ENCODE results near the gene HADH. TPM values are rescaled to one million over a fixed set of nuclear protein-coding genes. Genes with fewer than 3 reads are reported as not detected.
"Not testable (repeated sequence)": the region's sequence is repeated elsewhere in the genome, so short reads cannot be mapped to it uniquely, and the experiment has no call there.

The HADH gene
- total RNA-seq (25.7 TPM), polyA plus RNA-seq (41.2 TPM)
- long read RNA-seq, donor 1, transcript HADH-201 (8 exons, 1,912 nt): major isoform, 6 of 6 reads
- long read RNA-seq, donor 1, partial matches to known transcripts: 0 of 6 reads
- long read RNA-seq, donor 1, other reads (novel, unspliced or antisense): 0 of 6 reads
- long read RNA-seq, donor 2: 0 reads
- long read RNA-seq, donor 3, full-length matches to known transcripts: 75 of 499 reads
- long read RNA-seq, donor 3, partial matches to known transcripts: 328 of 499 reads
- long read RNA-seq, donor 3, other reads (novel, unspliced or antisense): 96 of 499 reads
- long read RNA-seq, donor 4, full-length matches to known transcripts: 30 of 418 reads
- long read RNA-seq, donor 4, partial matches to known transcripts: 347 of 418 reads
- long read RNA-seq, donor 4, other reads (novel, unspliced or antisense): 41 of 418 reads
- long read RNA-seq, donor 5, full-length matches to known transcripts: 56 of 486 reads
- long read RNA-seq, donor 5, partial matches to known transcripts: 325 of 486 reads
- long read RNA-seq, donor 5, other reads (novel, unspliced or antisense): 105 of 486 reads
- long read RNA-seq, donor 6, full-length matches to known transcripts: 41 of 492 reads
- long read RNA-seq, donor 6, partial matches to known transcripts: 295 of 492 reads
- long read RNA-seq, donor 6, other reads (novel, unspliced or antisense): 156 of 492 reads
- long read RNA-seq, donor 7, full-length matches to known transcripts: 35 of 600 reads
- long read RNA-seq, donor 7, partial matches to known transcripts: 402 of 600 reads
- long read RNA-seq, donor 7, other reads (novel, unspliced or antisense): 163 of 600 reads
- long read RNA-seq, donor 8, transcript HADH-201 (8 exons, 1,912 nt): major isoform, 19 of 169 reads
- long read RNA-seq, donor 8, partial matches to known transcripts: 126 of 169 reads
- long read RNA-seq, donor 8, other reads (novel, unspliced or antisense): 24 of 169 reads
- long read RNA-seq, donor 9, full-length matches to known transcripts: 47 of 357 reads
- long read RNA-seq, donor 9, partial matches to known transcripts: 207 of 357 reads
- long read RNA-seq, donor 9, other reads (novel, unspliced or antisense): 103 of 357 reads
- long read RNA-seq, donor 10, transcript HADH-201 (8 exons, 1,912 nt): major isoform, 32 of 397 reads
- long read RNA-seq, donor 10, partial matches to known transcripts: 258 of 397 reads
- long read RNA-seq, donor 10, other reads (novel, unspliced or antisense): 105 of 397 reads

- H3K27me3 ChIP-seq (ENCODE audit: control insufficient read depth in 2 of 2, insufficient read depth in 1 of 2, low read length in 1 of 2): no peaks in the 10 kb centered on the region
- H3K4me3 ChIP-seq (ENCODE audit: low read length in 2 of 2): peak within 1 kb of the TSS; percentile 76 to 90
- under 1% methylated on average over 78 of the region's 78 CpGs for WGBS
- DNase-seq (ENCODE audit: low read depth in 6 of 9, low spot score in 9 of 9): peak; percentile 80 to 98 (median 94)
- H3K9me3 ChIP-seq (ENCODE audit: control insufficient read depth in 2 of 2, insufficient read depth in 1 of 2, low read length in 1 of 2): no peaks in the 10 kb centered on the region
- H3K27ac ChIP-seq (ENCODE audit: low read depth in 1 of 2, low read length in 1 of 2): peak within 1 kb of the TSS; percentile 90 to 94
- peaks cover 0 to under 1% of the 10 kb centered on the region in 2 donors for H3K36me3 ChIP-seq (ENCODE audit: control insufficient read depth in 2 of 2, insufficient read depth in 2 of 2, low read length in 1 of 2)
- H3K4me1 ChIP-seq (ENCODE audit: control insufficient read depth in 2 of 2, insufficient read depth in 2 of 2, low read length in 2 of 2): peaks cover 38 to 44% of the 10 kb centered on the region in 2 donors
Measured at GRCh38 chr4:107989537-107990386, at the start of gene HADH. Gene HADH, plus strand, starts transcription at chr4:107989889. Its CDS starts 44 bp downstream, at chr4:107989933.

DNA sequence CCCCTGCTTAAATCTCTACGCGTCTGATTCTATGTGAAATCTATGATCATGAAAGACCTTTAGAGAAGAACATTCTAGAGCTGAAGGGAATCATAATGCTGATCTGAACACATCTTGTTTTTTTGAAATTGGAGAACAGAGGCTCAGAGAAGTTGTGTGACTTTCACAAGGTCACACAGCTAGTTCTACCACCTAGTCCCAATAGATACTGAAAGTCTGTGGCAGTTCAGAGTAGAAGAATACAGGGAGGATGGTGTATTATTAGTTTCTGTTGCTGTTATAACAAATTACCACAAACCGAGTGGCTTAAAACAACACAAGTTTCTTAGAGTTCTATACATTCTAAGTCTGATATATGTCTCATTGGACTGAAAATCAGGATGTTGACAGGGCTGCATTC, 43.9 kb upstream of the HADH start:
- WGBS: 99% methylated on average over 3 of the region's 3 CpGs
- Histone ChIP-seq H3K27me3 (ENCODE audit: control insufficient read depth in 2 of 2, insufficient read depth in 1 of 2, low read length in 1 of 2) (no peaks in the 10 kb centered on the region), H3K36me3 (ENCODE audit: control insufficient read depth in 2 of 2, insufficient read depth in 2 of 2, low read length in 1 of 2) (peaks cover 36 to 84% of the 10 kb centered on the region in 2 donors), H3K4me1 (ENCODE audit: control insufficient read depth in 2 of 2, insufficient read depth in 2 of 2, low read length in 2 of 2) (no peaks in the 10 kb centered on the region), H3K27ac (ENCODE audit: low read depth in 1 of 2, low read length in 1 of 2) (no peak overlapping the region), H3K4me3 (ENCODE audit: low read length in 2 of 2) (no peak overlapping the region), H3K9me3 (ENCODE audit: control insufficient read depth in 2 of 2, insufficient read depth in 1 of 2, low read length in 1 of 2) (no peaks in the 10 kb centered on the region)
- DNase-seq (ENCODE audit: low read depth in 6 of 9, low spot score in 9 of 9): no peak

GRCh38 chr4:107950746-107951540, 38.7 kb upstream of the HADH start:
- no peak for DNase-seq (ENCODE audit: low read depth in 6 of 9, low spot score in 9 of 9)
- Histone ChIP-seq H3K9me3 (ENCODE audit: control insufficient read depth in 2 of 2, insufficient read depth in 1 of 2, low read length in 1 of 2) (peaks cover 0 to 2% of the 10 kb centered on the region in 2 donors), H3K27ac (ENCODE audit: low read depth in 1 of 2, low read length in 1 of 2) (no peak overlapping the region), H3K4me1 (ENCODE audit: control insufficient read depth in 2 of 2, insufficient read depth in 2 of 2, low read length in 2 of 2) (no peaks in the 10 kb centered on the region), H3K4me3 (ENCODE audit: low read length in 2 of 2) (no peak overlapping the region), H3K27me3 (ENCODE audit: control insufficient read depth in 2 of 2, insufficient read depth in 1 of 2, low read length in 1 of 2) (no peaks in the 10 kb centered on the region), H3K36me3 (ENCODE audit: control insufficient read depth in 2 of 2, insufficient read depth in 2 of 2, low read length in 1 of 2) (peaks cover 44 to 76% of the 10 kb centered on the region in 2 donors)
- 100% methylated on average over 2 of the region's 2 CpGs for WGBS

DNA sequence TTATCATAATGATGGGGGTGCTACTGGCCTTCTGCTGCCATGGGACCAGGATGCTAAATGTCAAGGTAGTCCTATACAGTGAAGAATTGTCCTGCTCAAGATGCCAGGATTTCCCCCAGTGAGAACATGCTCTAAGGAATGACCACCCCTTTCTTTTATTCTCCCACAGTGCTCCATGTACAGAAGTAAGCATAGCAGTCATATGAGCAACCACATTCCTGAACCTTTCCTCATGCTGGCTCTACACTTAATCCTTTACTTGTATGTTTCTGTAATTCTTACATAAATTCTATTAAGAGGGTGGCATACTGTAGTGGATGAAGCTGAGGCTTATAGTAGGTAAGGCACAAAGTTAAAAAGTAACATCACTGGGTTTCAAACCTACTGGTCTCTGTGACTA, 38.1 kb upstream of the HADH start:
- Histone ChIP-seq H3K4me3 (ENCODE audit: low read length in 2 of 2) (no peak overlapping the region), H3K36me3 (ENCODE audit: control insufficient read depth in 2 of 2, insufficient read depth in 2 of 2, low read length in 1 of 2) (peaks cover 40 to 70% of the 10 kb centered on the region in 2 donors), H3K9me3 (ENCODE audit: control insufficient read depth in 2 of 2, insufficient read depth in 1 of 2, low read length in 1 of 2) (peaks cover 0 to 3% of the 10 kb centered on the region in 2 donors), H3K27me3 (ENCODE audit: control insufficient read depth in 2 of 2, insufficient read depth in 1 of 2, low read length in 1 of 2) (no peaks in the 10 kb centered on the region), H3K27ac (ENCODE audit: low read depth in 1 of 2, low read length in 1 of 2) (no peak overlapping the region), H3K4me1 (ENCODE audit: control insufficient read depth in 2 of 2, insufficient read depth in 2 of 2, low read length in 2 of 2) (no peaks in the 10 kb centered on the region)
- DNase-seq (ENCODE audit: low read depth in 6 of 9, low spot score in 9 of 9): no peak

GRCh38 chr4:107956011-107956410, 33.7 kb upstream of the HADH start:
- H3K27me3 ChIP-seq (ENCODE audit: control insufficient read depth in 2 of 2, insufficient read depth in 1 of 2, low read length in 1 of 2): no peaks in the 10 kb centered on the region
- no peaks in the 10 kb centered on the region for H3K4me1 ChIP-seq (ENCODE audit: control insufficient read depth in 2 of 2, insufficient read depth in 2 of 2, low read length in 2 of 2)
- H3K27ac ChIP-seq (ENCODE audit: low read depth in 1 of 2, low read length in 1 of 2): no peak overlapping the region
- peaks cover 0 to 11% of the 10 kb centered on the region in 2 donors for H3K9me3 ChIP-seq (ENCODE audit: control insufficient read depth in 2 of 2, insufficient read depth in 1 of 2, low read length in 1 of 2)
- H3K36me3 ChIP-seq (ENCODE audit: control insufficient read depth in 2 of 2, insufficient read depth in 2 of 2, low read length in 1 of 2): peaks cover 19 to 27% of the 10 kb centered on the region in 2 donors
- 99% methylated on average over 1 of the region's 1 CpG for WGBS
- no peak overlapping the region for H3K4me3 ChIP-seq (ENCODE audit: low read length in 2 of 2)
- no peak for DNase-seq (ENCODE audit: low read depth in 6 of 9, low spot score in 9 of 9)

GRCh38 chr4:107966903-107967302, 22.8 kb upstream of the HADH start:
- no peak for DNase-seq (ENCODE audit: low read depth in 6 of 9, low spot score in 9 of 9)
- Histone ChIP-seq H3K36me3 (ENCODE audit: control insufficient read depth in 2 of 2, insufficient read depth in 2 of 2, low read length in 1 of 2) (no peaks in the 10 kb centered on the region), H3K9me3 (ENCODE audit: control insufficient read depth in 2 of 2, insufficient read depth in 1 of 2, low read length in 1 of 2) (no peaks in the 10 kb centered on the region), H3K4me3 (ENCODE audit: low read length in 2 of 2) (no peak overlapping the region), H3K27me3 (ENCODE audit: control insufficient read depth in 2 of 2, insufficient read depth in 1 of 2, low read length in 1 of 2) (no peaks in the 10 kb centered on the region), H3K4me1 (ENCODE audit: control insufficient read depth in 2 of 2, insufficient read depth in 2 of 2, low read length in 2 of 2) (no peaks in the 10 kb centered on the region), H3K27ac (ENCODE audit: low read depth in 1 of 2, low read length in 1 of 2) (no peak overlapping the region)
- 94% methylated on average over 4 of the region's 4 CpGs for WGBS

DNA sequence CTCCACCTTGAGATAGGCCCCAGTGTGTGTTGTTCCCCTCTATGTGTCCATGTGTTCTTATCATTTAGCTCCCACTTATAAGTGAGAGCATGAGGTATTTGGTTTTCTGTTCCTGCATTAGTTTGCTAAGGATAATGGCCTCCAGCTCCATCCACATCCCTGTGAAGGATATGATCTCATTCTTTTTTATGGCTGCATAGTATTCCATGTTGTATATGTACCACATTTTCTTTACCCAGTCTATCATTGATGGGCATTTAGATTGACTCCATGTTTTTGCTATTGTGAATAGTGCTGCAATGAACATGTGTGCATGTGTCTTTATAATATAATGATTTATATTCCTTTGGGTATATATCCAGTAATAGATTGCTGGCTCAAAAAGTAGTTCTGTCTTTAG, 22.2 kb upstream of the HADH start:
- H3K4me1 ChIP-seq (ENCODE audit: control insufficient read depth in 2 of 2, insufficient read depth in 2 of 2, low read length in 2 of 2); H3K27me3 ChIP-seq (ENCODE audit: control insufficient read depth in 2 of 2, insufficient read depth in 1 of 2, low read length in 1 of 2); H3K9me3 ChIP-seq (ENCODE audit: control insufficient read depth in 2 of 2, insufficient read depth in 1 of 2, low read length in 1 of 2); H3K4me3 ChIP-seq (ENCODE audit: low read length in 2 of 2); H3K36me3 ChIP-seq (ENCODE audit: control insufficient read depth in 2 of 2, insufficient read depth in 2 of 2, low read length in 1 of 2); H3K27ac ChIP-seq (ENCODE audit: low read depth in 1 of 2, low read length in 1 of 2); DNase-seq (ENCODE audit: low read depth in 6 of 9, low spot score in 9 of 9): not testable (repeated sequence)

DNA sequence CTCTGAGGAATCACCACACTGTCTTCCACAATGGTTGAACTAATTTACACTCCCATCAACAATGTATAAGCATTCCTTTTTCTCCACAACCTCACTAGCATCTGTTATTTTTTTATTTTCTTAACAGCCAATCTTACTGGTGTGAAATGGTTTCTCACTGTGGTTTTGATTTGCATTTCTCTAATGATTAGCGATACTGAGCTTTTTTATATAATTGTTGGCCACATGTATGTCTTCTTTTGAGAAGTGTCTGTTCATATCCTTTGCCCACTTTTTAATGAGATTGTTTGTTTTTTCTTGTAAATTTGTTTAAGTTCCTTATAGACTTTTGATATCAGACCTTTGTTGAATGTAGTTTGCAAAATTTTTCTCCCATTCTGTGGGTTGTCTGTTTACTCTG, 21.8 kb upstream of the HADH start:
- not testable (repeated sequence) for H3K4me1 ChIP-seq (ENCODE audit: control insufficient read depth in 2 of 2, insufficient read depth in 2 of 2, low read length in 2 of 2); H3K36me3 ChIP-seq (ENCODE audit: control insufficient read depth in 2 of 2, insufficient read depth in 2 of 2, low read length in 1 of 2); H3K9me3 ChIP-seq (ENCODE audit: control insufficient read depth in 2 of 2, insufficient read depth in 1 of 2, low read length in 1 of 2); DNase-seq (ENCODE audit: low read depth in 6 of 9, low spot score in 9 of 9); H3K4me3 ChIP-seq (ENCODE audit: low read length in 2 of 2); H3K27me3 ChIP-seq (ENCODE audit: control insufficient read depth in 2 of 2, insufficient read depth in 1 of 2, low read length in 1 of 2); H3K27ac ChIP-seq (ENCODE audit: low read depth in 1 of 2, low read length in 1 of 2)
- 95% methylated on average over 1 of the region's 1 CpG for WGBS

All from thymus (tissue), 14 donors.